ENCODE data around the gene GNB1L.
"Not testable (repeated sequence)": the region's sequence is repeated elsewhere in the genome, so short reads cannot be mapped to it uniquely, and the experiment has no call there.

Gene GNB1L

DNA sequence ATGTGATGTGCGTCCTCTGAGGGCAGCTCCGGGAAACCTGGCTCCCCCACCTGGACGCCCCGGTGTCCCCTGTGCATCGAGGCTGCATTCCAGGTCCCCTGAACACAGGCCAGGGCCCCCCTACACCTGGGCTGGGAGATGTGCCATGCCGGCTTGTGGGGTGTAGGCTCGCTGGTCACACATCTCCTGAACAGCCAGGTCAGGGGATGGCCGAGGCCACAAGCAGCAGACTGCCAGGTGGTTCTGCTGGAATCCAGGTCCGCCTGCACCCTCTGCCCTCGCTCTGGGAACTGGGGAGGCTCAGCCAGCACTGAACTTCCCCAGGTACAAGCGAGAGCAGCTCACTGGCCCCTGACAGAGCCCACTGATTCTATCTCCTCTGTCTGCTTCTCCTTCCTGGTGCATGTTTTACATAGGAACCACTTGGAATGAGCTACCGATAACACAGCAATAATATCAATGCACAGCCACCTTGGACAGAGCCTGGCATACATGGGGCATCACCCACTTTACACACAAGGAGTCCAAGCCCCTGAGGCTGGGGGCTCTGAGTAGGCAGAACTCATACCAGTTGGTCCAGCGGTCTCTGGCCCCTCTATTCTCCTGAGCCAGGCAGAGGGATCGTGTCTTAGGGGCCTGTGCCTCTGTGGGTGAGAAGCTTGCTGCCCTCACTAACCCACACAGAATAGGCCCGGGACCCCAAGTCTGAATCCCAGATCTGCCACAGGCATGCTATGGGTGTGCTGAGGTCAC, 47.3 kb downstream of the GNB1L start:
- DNase-seq = no peak

DNA sequence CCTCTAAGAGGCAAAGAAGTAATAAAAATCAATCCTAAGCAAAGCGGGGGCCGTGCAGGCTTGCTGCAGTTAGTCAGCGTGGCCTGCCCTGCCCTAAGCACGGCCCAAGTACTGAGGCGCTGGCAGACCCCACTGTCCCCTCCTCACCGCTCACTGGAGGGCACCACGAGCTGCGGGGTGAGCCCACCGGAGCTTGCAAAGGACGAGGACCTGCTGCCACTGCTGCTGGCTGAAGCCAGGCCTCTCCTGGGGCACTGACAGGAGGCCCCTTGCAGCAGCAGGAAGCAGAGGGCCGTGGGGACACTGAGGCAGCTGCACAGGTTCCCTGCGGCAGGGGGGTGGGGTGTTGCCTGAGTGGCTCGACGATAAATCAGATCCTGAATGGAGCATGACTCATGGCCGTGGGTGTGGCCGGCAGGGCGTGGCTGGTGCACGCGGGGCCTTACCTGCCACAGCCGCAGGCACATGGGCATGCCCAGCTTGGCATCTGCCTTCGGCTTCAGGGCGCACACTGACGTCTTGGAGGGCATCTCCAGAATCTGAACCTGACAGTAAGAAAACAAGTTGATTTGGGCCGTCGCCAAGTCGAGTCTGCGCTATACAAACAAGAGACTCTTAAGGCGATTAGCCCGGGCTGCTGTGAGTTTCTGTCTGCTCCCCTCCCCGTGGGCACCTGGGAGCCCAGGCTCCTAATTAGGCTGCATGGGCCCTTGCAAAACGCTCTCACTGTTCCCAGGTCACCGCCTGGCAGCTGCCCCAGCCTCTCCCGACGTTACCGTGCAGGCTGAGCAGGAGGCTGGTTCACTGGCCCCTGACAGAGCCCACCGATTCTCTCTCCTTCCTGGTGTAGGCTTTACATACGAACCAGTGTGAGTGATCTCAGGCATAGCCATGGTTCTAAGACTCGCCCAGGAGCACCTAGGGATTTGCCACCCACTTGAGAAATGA, 48.2 kb downstream of the GNB1L start:
- DNase-seq = peak; percentile 53

DNA sequence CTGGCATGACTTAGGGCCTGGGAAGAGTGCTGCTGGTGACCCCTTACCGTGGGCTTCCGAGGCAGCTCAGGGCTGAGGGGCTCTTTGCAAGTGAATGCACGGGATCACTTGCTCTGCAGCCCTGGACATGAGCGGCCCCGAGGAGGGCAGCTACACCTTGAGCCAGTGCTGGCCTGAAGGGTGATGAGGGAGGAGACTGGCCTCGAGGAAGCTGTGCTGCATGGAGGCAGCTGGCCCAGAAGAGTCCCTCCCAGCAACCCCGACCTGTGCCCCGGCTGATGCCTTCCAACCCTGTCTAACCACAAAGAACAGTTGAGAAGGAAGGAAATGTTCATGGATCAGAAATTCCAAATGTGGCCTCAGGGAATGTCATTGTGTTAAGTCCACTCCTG, 48.9 kb downstream of the GNB1L start:
- no peak for DNase-seq

DNA sequence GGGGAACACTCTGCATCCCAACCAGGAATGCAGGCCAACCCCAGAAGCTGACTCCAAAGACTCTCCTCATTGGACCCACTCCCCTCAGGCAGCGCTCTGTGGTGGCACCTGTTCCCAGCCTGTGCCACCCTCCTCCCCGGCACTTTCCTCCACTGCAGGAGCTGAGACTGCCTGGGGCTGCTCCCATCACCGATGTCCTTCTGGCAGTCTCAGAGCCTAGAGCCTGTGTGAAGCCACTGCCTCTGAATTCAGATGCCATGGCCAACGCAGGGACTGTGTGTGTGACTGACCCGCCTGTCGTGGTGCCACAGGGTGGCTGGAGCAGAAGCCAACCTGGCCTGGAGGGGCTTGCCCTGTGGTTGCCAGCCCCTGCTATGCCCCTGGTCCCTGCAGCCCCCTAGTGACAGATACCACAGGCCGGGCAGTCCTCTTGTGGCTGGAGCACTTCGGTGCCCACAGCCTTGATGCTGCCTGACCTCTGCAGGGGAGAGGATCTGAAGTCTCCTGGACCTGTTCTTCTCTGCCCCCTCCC, 50.9 kb downstream of the GNB1L start:
- no peak for DNase-seq

DNA sequence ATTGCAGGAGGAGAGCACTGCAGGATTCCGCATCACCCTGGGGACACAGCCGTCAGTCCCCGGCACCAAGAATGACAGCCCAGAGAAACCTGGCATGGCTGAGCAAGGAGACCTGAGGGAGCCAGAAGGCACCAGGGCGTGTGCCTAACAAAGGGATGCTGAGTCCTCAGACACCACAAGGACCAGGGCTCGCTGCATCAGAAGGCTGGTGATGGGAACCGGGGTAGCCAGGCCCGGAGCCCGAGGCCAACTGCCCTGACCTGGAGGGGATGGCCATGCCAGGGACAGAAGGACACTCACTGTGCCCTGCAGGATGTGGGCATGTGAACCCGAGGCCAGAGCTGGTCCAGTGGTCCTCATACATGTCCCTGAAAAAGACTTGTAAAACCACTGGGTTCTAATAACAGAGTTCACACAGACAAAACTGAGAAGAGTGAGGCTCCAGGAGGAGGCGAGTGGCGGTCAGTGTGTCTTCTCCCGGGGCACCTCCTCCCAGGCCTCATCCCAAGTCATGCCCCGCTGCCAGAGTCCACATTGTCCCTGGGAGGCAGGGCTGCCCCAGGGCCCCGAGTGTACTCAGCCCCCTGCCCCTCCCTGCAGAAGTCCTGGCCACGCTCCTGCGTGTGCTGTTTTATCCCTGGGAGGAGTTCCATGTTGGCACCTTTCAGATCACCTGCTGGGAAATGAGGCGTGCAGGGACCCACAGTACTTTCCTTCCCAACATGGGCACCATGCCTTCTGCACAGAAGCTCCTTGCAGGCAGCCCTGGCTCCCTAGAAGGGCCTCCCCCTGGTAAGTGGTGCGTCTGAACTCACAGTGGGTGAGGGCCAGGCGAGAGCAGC, 51.6 kb downstream of the GNB1L start:
- no peak for DNase-seq

DNA sequence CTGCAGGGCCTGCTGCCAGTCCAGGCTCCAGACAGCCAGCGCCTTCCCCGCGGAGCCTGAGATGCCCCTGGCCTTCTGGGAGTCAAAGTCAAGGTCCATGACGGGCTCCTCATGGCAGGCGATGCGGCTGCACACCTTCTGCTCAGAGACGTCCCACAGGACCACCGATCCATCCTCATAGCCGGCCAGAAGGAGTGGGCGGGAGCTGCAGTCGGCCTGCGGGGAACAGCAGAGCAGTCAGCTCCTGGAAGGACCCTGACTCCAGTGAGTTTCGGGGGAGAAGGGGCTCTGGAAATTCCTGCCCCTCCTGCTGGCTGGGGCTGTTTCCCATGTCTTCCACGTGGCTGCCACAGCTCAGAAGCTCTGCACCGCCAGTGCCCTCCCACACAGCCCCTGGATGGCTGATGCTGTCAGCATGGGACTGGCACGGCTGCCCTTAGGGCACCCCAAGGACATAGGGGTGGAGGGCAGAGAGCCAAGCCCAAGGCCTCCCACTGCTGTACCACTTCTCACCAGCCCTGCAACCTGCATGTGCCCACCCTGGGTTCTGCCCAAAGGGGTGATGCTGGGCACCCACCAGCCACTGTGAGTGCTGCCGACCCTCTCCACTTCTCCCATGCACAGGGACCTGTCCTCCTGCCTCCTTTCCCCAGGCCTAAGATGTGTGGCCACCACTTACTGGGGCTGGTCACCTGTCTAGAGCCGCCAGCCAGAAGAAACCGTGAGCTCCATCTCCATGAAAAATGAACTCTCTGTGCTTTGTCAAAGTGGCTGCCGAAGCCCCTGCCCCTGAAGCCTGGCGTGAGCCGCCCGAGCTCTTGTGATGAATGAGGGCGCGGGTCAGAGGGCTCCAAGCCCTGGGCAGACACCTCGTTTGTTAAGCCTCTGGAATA, 52.4 kb downstream of the GNB1L start:
- DNase-seq = no peak

DNA sequence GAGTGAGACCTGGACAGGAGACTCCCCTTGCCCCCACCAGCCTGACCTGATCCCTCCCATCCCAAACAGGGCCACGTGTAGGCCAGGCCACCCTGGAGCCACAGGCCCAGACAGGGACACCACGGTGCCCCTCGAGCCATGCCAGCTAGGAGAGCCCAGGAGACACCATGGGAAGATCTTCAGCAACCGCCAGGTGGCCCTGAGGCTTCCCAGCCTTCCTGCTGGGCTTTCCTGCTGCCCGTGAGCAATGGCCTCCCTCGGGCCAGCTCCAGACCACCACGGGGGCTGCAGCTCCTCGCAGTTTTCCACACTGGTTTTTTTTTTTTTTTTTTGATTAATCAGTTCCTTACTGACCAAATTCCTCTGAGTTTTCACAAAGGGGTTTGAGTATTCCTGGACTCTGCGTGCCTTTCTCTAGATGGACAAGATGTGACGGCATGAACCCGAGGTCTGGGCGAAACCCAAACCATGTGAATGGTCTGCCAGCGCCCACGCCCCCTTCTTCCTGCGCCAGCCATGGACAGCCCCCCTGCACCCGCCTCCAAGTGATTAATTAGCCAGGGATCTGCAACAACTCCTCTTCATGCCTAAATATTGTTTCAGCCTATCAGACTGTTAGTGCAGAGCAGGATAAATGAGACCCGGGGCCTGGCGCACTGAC, 53.2 kb downstream of the GNB1L start:
- DNase-seq = no peak

DNA sequence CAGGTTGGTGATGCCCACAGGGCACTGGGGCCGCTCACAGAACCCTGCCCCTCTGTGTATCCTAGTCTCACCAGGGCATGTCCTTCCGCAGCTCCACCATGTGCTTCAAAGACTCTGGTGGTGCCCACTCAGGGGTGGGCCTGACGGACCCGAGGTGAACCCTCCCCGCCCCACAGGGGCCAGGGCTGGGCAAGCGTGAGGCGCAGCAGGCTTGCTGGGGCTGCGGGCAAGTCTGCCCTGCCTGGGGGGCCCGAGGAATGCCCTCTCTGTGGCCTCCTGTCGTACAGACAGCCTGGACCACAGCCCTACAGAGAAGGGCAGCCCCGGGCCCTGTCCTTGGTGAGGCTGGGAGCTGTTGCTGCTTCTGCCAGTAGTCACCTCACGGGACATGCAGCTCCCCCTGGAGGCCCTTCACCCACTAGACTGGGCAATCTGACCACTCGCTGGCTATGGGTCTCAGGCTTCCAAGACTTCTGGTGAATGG, 53.9 kb downstream of the GNB1L start:
- DNase-seq = no peak

DNA sequence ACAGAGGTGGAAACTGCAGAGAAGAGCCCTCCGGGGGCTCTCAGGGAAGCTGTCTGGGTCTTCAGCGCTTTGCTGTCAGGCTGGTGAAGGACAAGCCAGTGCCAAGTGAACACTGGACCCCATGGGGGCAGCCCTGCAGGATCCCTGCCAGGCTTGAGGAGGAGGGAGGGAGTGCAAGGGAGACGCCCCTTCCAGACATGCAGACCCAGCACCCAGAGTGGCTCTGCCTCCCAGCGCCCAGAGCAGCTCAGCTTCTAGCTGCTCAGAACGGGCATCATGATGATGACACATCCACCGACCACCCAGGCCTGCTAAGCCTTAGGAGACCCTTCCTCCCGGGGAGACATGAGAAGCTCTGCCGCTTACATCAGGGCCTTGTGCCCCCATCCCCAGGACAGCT, 54.4 kb downstream of the GNB1L start:
- no peak for DNase-seq

DNA sequence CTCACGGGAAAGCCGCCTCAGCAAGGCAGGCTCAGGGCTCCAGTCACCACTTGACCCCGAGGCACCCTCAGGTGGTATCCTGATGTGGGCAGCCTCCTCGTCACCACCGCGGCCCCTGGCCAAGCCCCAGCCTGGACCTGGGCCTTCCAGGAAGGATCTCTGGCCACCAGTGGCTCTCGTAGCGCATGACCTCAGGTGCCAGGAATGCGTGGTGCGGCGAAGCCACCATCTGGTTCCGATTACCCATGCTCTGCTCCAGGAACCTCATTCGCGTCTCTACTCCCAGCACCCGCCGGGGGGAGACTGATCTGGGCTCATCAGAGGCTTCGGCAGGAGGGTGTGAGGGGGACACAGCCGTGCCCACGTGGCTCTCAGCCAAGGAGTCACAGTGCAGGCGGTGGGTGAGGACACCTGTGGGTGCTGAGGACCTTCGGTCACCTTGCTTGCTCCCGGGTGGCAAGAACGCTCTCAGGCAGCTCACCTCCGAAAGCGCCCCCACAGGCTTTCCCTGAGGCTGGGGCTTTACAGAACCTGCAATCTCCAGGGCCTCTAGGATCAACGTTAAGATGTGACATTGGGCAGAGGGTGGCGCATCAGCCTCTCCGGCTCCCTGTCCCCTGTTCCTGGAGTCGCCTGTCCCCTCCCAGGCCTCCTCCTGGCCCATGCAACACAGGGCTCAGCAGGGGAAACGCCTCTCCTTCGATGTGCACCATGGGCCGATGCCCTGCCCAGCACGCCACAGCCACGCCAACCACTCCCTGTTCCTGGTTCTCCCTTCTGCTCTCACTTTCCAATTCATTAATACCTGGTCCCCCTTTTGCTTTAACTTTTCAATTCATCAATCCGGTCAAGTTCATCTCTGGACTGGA, 55.1 kb downstream of the GNB1L start:
- no peak for DNase-seq

DNA sequence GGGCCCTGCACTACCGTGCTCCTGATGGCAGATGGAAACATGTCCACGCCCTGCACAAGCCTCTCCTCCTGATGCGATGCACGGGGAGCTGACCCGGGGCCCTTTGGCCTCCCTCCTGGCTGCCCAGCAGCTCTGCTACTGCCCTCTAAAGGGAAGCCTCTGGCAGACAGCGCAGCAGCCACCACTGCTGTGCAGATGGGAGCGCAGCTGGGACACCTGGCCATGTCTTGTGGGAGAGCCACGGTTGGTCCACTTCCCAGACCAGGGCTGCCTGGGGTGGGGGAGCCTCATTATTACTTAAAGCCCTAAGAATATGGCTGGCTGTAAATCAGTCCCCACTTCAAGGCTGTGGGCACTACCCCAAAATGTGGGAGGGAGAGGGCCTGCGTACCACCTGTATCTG, 55.8 kb downstream of the GNB1L start:
- no peak for DNase-seq

DNA sequence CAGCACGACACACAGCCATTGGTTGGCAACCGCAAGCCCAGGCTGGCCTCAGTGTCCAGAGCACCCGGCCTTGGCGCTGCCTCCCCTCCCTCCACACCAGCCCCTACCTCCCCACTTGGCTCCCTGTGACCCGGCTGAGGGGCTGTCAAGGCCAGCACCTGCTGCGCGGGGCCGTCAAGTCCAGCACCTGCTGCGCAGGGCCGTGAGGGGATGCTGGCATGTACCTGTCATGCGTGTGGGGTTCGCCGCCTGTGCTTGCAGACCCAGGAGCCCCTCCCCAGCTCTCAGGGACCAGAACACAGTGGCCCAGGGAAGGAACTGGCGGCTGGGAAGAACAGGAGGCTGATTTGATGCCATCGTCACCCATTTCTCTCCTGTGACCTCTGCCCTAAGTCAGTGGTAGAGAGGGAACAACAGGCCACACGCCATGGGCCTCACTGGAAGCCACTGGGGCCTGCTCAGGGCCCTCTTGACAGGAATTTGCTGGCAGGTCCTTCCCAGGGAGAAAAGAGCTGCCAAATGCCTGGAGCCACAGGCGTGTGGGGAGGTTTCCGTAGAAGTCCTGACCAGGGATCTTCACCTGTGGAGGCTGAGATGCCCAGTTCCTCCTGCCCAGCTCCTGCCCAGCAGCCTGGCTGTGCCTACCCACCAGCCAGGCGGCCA, 56.5 kb downstream of the GNB1L start:
- no peak for DNase-seq

DNA sequence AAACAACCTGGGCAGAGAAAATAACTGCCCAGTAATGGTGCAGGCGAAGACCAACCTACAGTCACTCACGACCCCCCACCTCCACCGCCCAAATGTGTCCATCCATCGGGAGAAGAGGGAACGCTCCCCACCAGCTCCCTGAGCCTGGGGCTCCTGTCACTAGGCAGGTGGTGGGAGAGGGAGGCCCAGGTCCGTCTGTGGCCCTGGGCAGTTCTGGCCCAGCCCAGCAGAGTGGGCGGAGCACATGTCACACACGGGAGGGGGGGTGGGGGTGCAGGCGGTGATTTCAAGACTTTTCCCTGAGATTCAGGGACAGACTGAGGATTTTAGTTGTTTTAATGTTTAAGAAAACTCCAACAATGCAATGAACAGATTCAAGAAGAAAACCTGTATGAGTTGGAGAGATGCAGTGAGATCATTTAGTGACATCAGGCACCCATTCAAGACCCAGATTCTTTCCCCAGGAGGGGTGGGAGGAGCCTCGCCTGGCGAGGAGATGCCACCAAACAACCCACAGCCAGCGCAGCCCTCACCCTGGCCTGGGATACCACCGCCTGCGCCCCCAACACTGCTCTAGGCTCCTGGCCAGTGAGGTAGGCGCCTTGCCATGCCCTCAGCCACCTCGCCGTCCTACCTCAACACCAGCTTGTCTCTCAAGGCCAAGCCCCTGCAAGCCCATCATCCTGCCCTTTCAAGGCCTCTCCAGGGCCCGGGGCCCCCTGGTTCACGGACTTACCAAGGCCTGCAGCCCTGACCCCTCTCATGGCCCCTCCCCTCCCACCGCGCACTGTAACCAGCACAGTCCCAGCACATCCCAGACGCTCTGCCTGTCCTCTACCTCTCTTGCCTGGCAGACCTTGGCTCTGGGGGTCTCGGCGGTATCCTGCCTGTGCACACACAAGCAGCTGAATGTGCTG, 57.3 kb downstream of the GNB1L start:
- DNase-seq = no peak

DNA sequence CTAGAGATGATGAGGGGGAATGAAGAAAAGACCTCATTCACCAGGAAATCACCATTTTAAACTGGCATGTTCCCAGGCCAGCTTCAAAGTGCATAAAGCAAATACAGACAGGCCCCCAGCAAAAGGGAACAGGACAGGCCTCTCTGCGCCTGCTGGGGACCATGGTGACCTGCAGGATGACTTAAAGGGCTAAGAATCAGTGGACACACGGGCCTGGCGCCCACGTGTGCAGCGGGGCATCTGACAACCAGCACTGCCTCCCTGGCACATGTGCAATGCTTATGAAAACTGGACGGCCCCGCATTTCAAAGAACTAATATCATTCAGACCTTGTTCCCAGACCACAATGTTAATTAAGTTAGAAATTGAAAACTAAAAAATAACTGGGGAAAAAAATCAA, 58.5 kb downstream of the GNB1L start:
- DNase-seq = no peak

DNA sequence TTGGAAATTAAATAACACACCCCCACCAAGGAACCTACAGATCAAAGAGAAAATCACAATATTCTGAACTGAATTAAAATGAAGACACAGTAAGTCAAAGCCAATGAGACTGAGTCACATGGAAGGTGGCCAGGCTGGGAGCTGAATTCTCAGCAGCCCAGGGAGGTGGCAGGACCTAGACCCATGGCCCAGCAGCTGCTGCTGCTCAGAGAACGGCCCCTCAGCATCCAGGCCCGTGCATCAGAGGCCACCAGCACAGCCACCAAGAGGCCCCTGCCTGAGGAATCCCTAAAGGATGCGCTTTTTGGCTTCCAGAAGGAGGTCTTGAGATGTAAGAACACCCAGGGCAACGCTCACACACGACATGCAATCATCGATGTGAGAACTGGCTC, 59.1 kb downstream of the GNB1L start:
- no peak for DNase-seq

DNA sequence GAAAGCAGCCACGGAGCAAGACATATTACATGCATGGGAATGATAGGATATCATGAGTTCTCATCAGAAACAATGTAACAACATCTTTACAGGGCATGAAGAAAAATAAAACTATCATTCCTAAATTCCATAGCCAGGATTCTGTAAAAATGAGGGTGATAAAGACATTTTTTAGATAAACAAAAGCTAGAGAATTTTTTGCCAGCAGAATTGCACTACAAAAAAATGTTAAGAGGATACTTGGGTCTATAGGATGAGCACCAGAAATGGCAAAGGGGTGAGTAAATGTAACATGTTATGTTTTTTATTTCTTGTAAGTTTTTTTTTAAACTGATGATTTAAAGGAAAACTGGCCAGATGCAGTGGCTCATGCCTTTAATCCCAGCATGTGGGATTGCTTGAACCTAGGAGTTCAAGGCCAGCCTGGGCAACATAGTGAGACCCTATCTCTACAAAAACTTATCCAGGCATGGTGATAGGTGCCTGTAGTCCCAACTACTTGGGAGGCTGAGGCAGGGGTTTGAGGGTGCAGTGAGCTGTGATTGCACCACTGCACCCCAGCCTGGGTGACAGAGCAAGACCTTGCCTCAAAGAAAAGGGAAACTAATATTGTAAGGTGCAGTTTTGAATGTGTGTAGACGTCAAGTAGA, 60.9 kb downstream of the GNB1L start:
- DNase-seq = no peak

DNA sequence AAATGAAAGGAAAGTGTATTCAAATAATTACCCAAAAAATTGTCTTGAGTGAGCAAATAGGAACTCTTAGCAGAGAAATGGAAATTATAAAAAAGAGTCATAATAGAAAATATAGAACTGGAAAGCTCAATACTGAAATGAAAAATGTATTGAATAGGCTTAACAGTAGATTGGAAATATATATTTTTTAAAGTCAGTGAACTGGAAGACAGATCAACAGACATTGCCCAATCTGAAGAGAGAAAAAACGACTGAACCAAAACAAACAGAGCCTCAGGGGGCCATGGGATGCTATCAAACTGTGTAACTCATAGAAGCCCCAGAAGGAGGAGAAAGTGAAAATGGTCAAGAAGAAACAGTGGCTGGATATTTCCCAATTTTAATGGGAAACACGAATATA, 61.5 kb downstream of the GNB1L start:
- no peak for DNase-seq

DNA sequence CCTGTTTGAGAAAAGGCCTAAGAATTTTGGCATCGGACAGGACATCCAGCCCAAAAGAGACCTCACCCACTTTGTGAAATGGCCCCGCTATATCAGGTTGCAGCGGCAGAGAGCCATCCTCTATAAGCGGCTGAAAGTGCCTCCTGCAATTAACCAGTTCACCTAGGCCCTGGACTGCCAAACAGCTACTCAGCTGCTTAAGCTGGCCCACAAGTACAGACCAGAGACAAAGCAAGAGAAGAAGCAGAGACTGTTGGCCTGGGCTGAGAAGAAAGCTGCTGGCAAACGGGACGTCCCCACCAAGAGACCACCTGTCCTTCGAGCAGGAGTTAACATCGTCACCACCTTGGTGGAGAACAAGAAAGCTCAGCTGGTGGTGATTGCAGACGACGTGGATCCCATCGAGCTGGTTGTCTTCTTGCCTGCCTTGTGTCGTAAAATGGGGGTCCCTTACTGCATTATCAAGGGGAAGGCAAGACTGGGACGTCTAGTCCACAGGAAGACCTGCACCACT, 62.2 kb downstream of the GNB1L start:
- DNase-seq = not testable (repeated sequence)
